ENCODE results near the gene NRP2. TPM values are rescaled to one million over a fixed set of nuclear protein-coding genes. Genes with fewer than 3 reads are reported as not detected.

NRP2 gene
- total and polyA plus RNA-seq, 11 donors: 2.0 to 57.5 (median 4.7) TPM

GRCh38 chr2:205776720-205777119 is 94.4 kb downstream of the NRP2 start:
- Histone ChIP-seq H3K9me3 (no peaks in the 10 kb centered on the region), H3K36me3 (peaks cover 0 to 7% (median 0%) of the 10 kb centered on the region in 9 donors), H3K27me3 (peaks cover 0 to 6% (median 0%) of the 10 kb centered on the region in 9 donors), H3K4me1 (no peaks in the 10 kb centered on the region), H3K4me3 (no peak overlapping the region), H3K27ac (peak overlapping the region in 1 of 12 donors; percentile 85)
- WGBS, 4 donors: 78 to 91% (median 85%) methylated on average over 5 of the region's 5 CpGs
- DNase-seq (no peak), ATAC-seq (no peak)
- intact Hi-C loops (cut with DNase I): loop anchor here in 4 of 10 donors (2.0 to 10.0 kb wide), 4 partner anchors 108 to 148 kb away; no protein-coding TSS in a partner anchor
- TF ChIP-seq POLR2A (IDR thresholded peaks at IDR 0.05) (no peak), CTCF (IDR thresholded peaks at IDR 0.05) (no peak)

DNA sequence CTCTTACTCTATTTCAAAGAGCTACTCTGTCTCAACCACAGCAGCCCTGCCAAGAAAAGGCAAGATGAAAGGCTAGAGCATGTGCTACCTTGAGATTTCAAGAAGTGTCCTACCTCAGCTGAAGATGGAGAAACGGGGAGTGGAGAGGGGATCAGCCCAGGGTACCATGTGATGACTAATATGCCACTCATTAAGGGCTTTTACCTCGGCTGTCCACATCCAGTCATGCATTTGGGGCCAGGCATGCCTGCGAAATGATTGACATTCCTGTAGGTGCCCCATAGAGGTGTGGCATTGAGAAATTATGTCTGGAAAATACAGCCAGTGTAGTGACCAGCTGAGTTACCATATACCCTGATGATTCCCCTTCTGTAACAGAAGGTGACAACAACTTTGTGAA is 96.1 kb downstream of the NRP2 start:
- TF ChIP-seq CTCF (IDR thresholded peaks at IDR 0.05): no peak
- TF ChIP-seq POLR2A (IDR thresholded peaks at IDR 0.05): no peak
- 91 to 96% (median 94%) methylated on average over 3 of the region's 3 CpGs for WGBS, 4 donors
- H3K27me3 ChIP-seq: peaks cover 0 to 5% (median 0%) of the 10 kb centered on the region in 9 donors
- ATAC-seq (no peak), DNase-seq (no peak)
- peaks cover 0 to 7% (median 0%) of the 10 kb centered on the region in 9 donors for H3K36me3 ChIP-seq
- intact Hi-C loops (cut with DNase I): loop anchor here in 3 of 10 donors (5.0 to 10.0 kb wide), 2 partner anchors 109 to 146 kb away; no protein-coding TSS in a partner anchor
- peak overlapping the region in 1 of 12 donors; percentile 85 for H3K27ac ChIP-seq
- no peaks in the 10 kb centered on the region for H3K9me3 ChIP-seq
- H3K4me1 ChIP-seq: no peaks in the 10 kb centered on the region
- H3K4me3 ChIP-seq: no peak overlapping the region

GRCh38 chr2:205780645-205781044 is 98.3 kb downstream of the NRP2 start:
- ATAC-seq (no peak), DNase-seq (no peak)
- no peak overlapping the region for H3K4me3 ChIP-seq
- 70 to 74% (median 70%) methylated on average over 2 of the region's 2 CpGs for WGBS, 4 donors
- H3K4me1 ChIP-seq: peaks cover 0 to 4% (median 0%) of the 10 kb centered on the region in 12 donors
- TF ChIP-seq CTCF (IDR thresholded peaks at IDR 0.05) (no peak), POLR2A (IDR thresholded peaks at IDR 0.05) (no peak)
- peaks cover 0 to 2% (median 0%) of the 10 kb centered on the region in 9 donors for H3K27me3 ChIP-seq
- intact Hi-C loops (cut with DNase I): no loop called here
- no peaks in the 10 kb centered on the region for H3K9me3 ChIP-seq
- H3K36me3 ChIP-seq: peaks cover 0 to 7% (median 0%) of the 10 kb centered on the region in 9 donors
- peak overlapping the region in 1 of 12 donors; percentile 85 for H3K27ac ChIP-seq

DNA sequence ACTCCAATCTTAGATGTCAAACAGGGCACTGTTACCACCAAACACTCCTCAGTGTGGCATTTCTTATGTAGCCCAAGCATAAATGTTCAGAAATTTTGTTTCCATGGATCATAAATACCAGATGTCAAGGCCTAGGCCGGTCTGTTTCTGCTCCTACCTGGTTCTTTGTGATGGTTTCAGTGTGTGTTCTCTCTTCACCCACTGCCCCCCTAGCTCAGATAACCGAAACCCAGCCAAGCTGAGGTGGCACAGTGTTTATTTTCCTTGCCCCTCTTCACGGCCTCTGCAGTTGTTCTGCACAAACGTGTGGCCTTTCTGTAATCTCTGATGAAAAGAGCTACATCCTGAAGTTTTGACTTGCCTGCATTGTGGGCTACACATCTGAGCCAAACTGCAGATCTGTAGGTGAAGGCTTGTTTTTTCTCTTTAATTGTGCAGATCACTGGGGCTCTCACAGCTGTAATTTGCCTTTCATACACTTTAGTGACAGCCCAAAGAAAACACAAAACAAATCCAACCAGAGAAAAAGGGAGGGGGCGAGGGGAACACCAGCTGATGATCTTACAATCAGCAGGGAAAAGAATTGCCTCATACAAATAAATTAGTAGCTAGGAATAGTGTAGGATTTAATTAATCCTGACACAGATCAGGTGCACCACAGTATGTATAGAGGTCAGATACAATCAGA is 99.1 kb downstream of the NRP2 start:
- no peak for DNase-seq
- H3K9me3 ChIP-seq: no peaks in the 10 kb centered on the region
- TF ChIP-seq CTCF (IDR thresholded peaks at IDR 0.05) (no peak), POLR2A (IDR thresholded peaks at IDR 0.05) (no peak)
- ATAC-seq: no peak
- 80 to 94% (median 87%) methylated on average over 5 of the region's 5 CpGs for WGBS, 4 donors
- H3K27me3 ChIP-seq: peaks cover 0 to 2% (median 0%) of the 10 kb centered on the region in 9 donors
- H3K4me1 ChIP-seq: peaks cover 0 to 5% (median 0%) of the 10 kb centered on the region in 12 donors
- peaks cover 0 to 3% (median 0%) of the 10 kb centered on the region in 9 donors for H3K36me3 ChIP-seq
- H3K27ac ChIP-seq: peak overlapping the region in 1 of 12 donors; percentile 85
- intact Hi-C loops (cut with DNase I): no loop called here
- no peak overlapping the region for H3K4me3 ChIP-seq
